Neural cell (in vitro differentiated cells): ENCODE results near the gene BMP2K. TPM values are rescaled to one million over a fixed set of nuclear protein-coding genes. Genes with fewer than 3 reads are reported as not detected.

Source experiments
- H2AFZ ChIP-seq: fragments of 200-600, 300-800 bp; sonication (generic), shearing (Covaris generic); 2 replicates; pipeline ENCODE4 v1.6.0; 2014; ENCODE audit warnings: low read depth, mild to moderate bottlenecking, antibody characterized with exemption, low read length, moderate library complexity
- H3F3A ChIP-seq: fragments of 200-600 bp; shearing (Covaris generic); 2 replicates; pipeline ENCODE4 v1.6.1; 2016; ENCODE audit warnings: mild to moderate bottlenecking, moderate library complexity, mixed read lengths, antibody characterized with exemption, low read length; ENCODE audit not compliant: insufficient read depth, poor library complexity, severe bottlenecking
- H3K27ac ChIP-seq: fragments of 200-600, 300-800 bp; sonication (generic), shearing (Covaris generic); 2 replicates; pipeline ENCODE4 v1.5.1; 2014; ENCODE audit warnings: mild to moderate bottlenecking, low read length, moderate library complexity
- H3K27me3 ChIP-seq: fragments of 300-800, 200-600 bp; sonication (generic), shearing (Covaris generic); 2 replicates; pipeline ENCODE4 v1.6.0; 2014; ENCODE audit warnings: mild to moderate bottlenecking, low read depth, low read length, moderate library complexity; ENCODE audit not compliant: insufficient read depth
- H3K36me3 ChIP-seq: fragments of 300-800, 200-600 bp; sonication (generic), shearing (Covaris generic); 2 replicates; pipeline ENCODE4 v1.5.1; 2014; ENCODE audit warnings: mild to moderate bottlenecking, antibody characterized with exemption, low read length, moderate library complexity; ENCODE audit not compliant: insufficient read depth
- H3K4me2 ChIP-seq: fragments of 300-800, 200-600 bp; sonication (generic), shearing (Covaris generic); 2 replicates; pipeline ENCODE4 v1.6.0; 2014; ENCODE audit warnings: mild to moderate bottlenecking, low read length
- H3K4me3 ChIP-seq: fragments of 300-800, 200-600 bp; sonication (generic), shearing (Covaris generic); 2 replicates; pipeline ENCODE4 v1.5.1; 2014; ENCODE audit warnings: mild to moderate bottlenecking, low read length, moderate library complexity
- H3K79me2 ChIP-seq: fragments of 200-600 bp; shearing (Covaris generic); replicated peaks from 2 replicates; pipeline ENCODE4 v1.6.0; 2014; ENCODE audit warnings: mild to moderate bottlenecking, low read length, moderate library complexity; ENCODE audit not compliant: insufficient read depth
- H3K9ac ChIP-seq: fragments of 300-800, 200-600 bp; sonication (generic), shearing (Covaris generic); 2 replicates; pipeline ENCODE4 v1.6.1; 2016; ENCODE audit warnings: mild to moderate bottlenecking, low read length, mixed read lengths
- H3K9me2 ChIP-seq: fragments of 200-600 bp; shearing (Covaris generic); 2 replicates; pipeline ENCODE4 v1.6.1; 2016; ENCODE audit warnings: mild to moderate bottlenecking, low read length, mixed read lengths; ENCODE audit not compliant: insufficient read depth
- H3K9me3 ChIP-seq: fragments of 200-600, 300-800 bp; sonication (generic), shearing (Covaris generic); 2 replicates; pipeline ENCODE4 v1.6.1; 2016; ENCODE audit warnings: mild to moderate bottlenecking, mixed run types, low read length, moderate library complexity, mixed read lengths
- H4K20me1 ChIP-seq: fragments of 200-600 bp; shearing (Covaris generic); 2 replicates; pipeline ENCODE4 v1.6.1; 2016; ENCODE audit warnings: mild to moderate bottlenecking, mixed run types; ENCODE audit not compliant: insufficient read depth
- CTCF ChIP-seq: fragments of 450-650 bp; IDR thresholded peaks from 2 replicates; pipeline ENCODE4 v1.5.1; 2014; ENCODE audit warnings: antibody characterized with exemption, mild to moderate bottlenecking, moderate library complexity; ENCODE audit not compliant: poor library complexity, severe bottlenecking
- EP300 ChIP-seq: fragments of 450-650 bp; conservative IDR thresholded peaks from 2 replicates; pipeline ENCODE4 v1.6.1; 2014; ENCODE audit warnings: antibody characterized with exemption, mild to moderate bottlenecking, moderate library complexity; ENCODE audit not compliant: poor library complexity, severe bottlenecking
- EZH2 ChIP-seq: fragments of 200-600, 300-800 bp; shearing (Covaris generic), sonication (generic); IDR thresholded peaks from 2 replicates; pipeline ENCODE4 v1.6.1; 2014; ENCODE audit warnings: antibody characterized with exemption, low read length, borderline replicate concordance, mild to moderate bottlenecking; ENCODE audit not compliant: insufficient read depth, poor library complexity, severe bottlenecking
- MXI1 ChIP-seq: fragments of 450-650 bp; conservative IDR thresholded peaks from 2 replicates; pipeline ENCODE4 v1.6.1; 2014; ENCODE audit warnings: antibody characterized with exemption, mild to moderate bottlenecking; ENCODE audit not compliant: poor library complexity, severe bottlenecking
- POLR2AphosphoS5 ChIP-seq: IDR thresholded peaks from 2 replicates; pipeline ENCODE4 v1.6.1; 2012
- RAD21 ChIP-seq: fragments of 450-650 bp; conservative IDR thresholded peaks from 2 replicates; pipeline ENCODE4 v1.6.1; 2014; ENCODE audit warnings: antibody characterized with exemption, mild to moderate bottlenecking, moderate library complexity
- SMC3 ChIP-seq: fragments of 450-650 bp; conservative IDR thresholded peaks from 2 replicates; pipeline ENCODE4 v1.6.1; 2014; ENCODE audit warnings: antibody characterized with exemption, mild to moderate bottlenecking, moderate library complexity; ENCODE audit not compliant: poor library complexity
- TAF1 ChIP-seq: IDR thresholded peaks from 2 replicates; pipeline ENCODE4 v1.6.1; 2012; ENCODE audit warnings: low read depth
- polyA plus RNA-seq: library from polyadenylated mRNA; depleted of rRNA; stranded (reverse); fragments of >200 nt; gene quantifications from 2 replicates; pipeline ENCODE4 v1.2.3, GENCODE V29; 2014
- TF ChIP-seq, protein P1 (sequence below): IDR thresholded peaks from 2 replicates; pipeline ENCODE4 v1.6.1; 2012; ENCODE audit warnings: borderline replicate concordance

BMP2K gene
- polyA plus RNA-seq, 1 donor from 2014 or later = 14.7 TPM

- no peaks in the 10 kb centered on the region for H3K79me2 ChIP-seq
- H4K20me1 ChIP-seq = no peaks in the 10 kb centered on the region
- no peak overlapping the region for H3K4me3 ChIP-seq
- no peaks in the 10 kb centered on the region for H3K9me3 ChIP-seq
- H3F3A ChIP-seq = no peaks in the 10 kb centered on the region
- H3K9ac ChIP-seq = no peak overlapping the region
- no peaks in the 10 kb centered on the region for H3K27me3 ChIP-seq
- H3K36me3 ChIP-seq = no peaks in the 10 kb centered on the region
- TF ChIP-seq POLR2AphosphoS5 = no peak
- no peak for TF ChIP-seq EZH2
- no peak for TF ChIP-seq MXI1
- no peak for TF ChIP-seq CTCF
- no peak for TF ChIP-seq TAF1
- no peak for TF ChIP-seq EP300
- no peak for TF ChIP-seq RAD21
- TF ChIP-seq, protein P1, sequence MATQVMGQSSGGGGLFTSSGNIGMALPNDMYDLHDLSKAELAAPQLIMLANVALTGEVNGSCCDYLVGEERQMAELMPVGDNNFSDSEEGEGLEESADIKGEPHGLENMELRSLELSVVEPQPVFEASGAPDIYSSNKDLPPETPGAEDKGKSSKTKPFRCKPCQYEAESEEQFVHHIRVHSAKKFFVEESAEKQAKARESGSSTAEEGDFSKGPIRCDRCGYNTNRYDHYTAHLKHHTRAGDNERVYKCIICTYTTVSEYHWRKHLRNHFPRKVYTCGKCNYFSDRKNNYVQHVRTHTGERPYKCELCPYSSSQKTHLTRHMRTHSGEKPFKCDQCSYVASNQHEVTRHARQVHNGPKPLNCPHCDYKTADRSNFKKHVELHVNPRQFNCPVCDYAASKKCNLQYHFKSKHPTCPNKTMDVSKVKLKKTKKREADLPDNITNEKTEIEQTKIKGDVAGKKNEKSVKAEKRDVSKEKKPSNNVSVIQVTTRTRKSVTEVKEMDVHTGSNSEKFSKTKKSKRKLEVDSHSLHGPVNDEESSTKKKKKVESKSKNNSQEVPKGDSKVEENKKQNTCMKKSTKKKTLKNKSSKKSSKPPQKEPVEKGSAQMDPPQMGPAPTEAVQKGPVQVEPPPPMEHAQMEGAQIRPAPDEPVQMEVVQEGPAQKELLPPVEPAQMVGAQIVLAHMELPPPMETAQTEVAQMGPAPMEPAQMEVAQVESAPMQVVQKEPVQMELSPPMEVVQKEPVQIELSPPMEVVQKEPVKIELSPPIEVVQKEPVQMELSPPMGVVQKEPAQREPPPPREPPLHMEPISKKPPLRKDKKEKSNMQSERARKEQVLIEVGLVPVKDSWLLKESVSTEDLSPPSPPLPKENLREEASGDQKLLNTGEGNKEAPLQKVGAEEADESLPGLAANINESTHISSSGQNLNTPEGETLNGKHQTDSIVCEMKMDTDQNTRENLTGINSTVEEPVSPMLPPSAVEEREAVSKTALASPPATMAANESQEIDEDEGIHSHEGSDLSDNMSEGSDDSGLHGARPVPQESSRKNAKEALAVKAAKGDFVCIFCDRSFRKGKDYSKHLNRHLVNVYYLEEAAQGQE = no peak
- TF ChIP-seq SMC3 = no peak
- H3K4me2 ChIP-seq = no peak overlapping the region
- H3K9me2 ChIP-seq = no peaks in the 10 kb centered on the region
- H3K27ac ChIP-seq = no peak overlapping the region
- H2AFZ ChIP-seq = no peak overlapping the region
Measured at GRCh38 chr4:78910612-78911011, 134.5 kb downstream of the BMP2K start.

- no peaks in the 10 kb centered on the region for H4K20me1 ChIP-seq
- peaks cover 12% of the 10 kb centered on the region for H3K36me3 ChIP-seq
- H3K9me2 ChIP-seq = no peaks in the 10 kb centered on the region
- no peak overlapping the region for H3K9ac ChIP-seq
- H3K27me3 ChIP-seq = no peaks in the 10 kb centered on the region
- no peak overlapping the region for H2AFZ ChIP-seq
- no peak overlapping the region for H3K27ac ChIP-seq
- TF ChIP-seq MXI1 = no peak
- no peak for TF ChIP-seq CTCF
- TF ChIP-seq EZH2 = no peak
- TF ChIP-seq TAF1 = no peak
- no peak for TF ChIP-seq RAD21
- TF ChIP-seq, protein P1 = no peak
- no peak for TF ChIP-seq EP300
- no peak for TF ChIP-seq POLR2AphosphoS5
- TF ChIP-seq SMC3 = no peak
- no peaks in the 10 kb centered on the region for H3F3A ChIP-seq
- H3K79me2 ChIP-seq = no peaks in the 10 kb centered on the region
- no peak overlapping the region for H3K4me3 ChIP-seq
- H3K4me2 ChIP-seq = no peak overlapping the region
- H3K9me3 ChIP-seq = no peaks in the 10 kb centered on the region
Measured at GRCh38 chr4:78922207-78922606, 146.1 kb downstream of the BMP2K start.
